NCI-H345 treated with DMSO at 0.1 percent for 48 hours (cell line): ENCODE data around the gene AQP9.

ENCODE experiments used
- DNase-seq: peaks from one replicate; lab custom pipeline; 2025; ENCODE audit not compliant: unreplicated experiment; lab: John Stamatoyannopoulos, UW

Gene AQP9

DNA sequence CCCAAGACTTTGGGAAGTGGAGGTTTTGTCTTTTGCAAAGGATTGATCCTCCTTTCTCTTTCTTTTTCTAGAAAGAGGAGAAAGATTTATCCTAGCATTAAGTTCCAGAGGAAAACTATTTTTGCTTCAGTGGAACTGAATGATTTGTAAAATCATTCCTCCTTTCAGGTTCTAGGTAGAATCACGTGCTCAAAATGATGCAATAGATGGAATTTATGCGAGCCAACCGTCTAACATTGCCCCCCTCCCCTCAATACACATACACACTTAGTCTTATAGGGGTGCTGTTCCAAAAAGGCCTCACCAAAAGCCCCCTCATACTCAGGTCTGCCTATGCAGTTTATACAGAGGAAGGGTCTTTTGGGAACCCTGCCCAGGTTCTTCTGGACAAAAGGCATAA lies 85.3 kb downstream of the AQP9 start:
- no peak for DNase-seq

DNA sequence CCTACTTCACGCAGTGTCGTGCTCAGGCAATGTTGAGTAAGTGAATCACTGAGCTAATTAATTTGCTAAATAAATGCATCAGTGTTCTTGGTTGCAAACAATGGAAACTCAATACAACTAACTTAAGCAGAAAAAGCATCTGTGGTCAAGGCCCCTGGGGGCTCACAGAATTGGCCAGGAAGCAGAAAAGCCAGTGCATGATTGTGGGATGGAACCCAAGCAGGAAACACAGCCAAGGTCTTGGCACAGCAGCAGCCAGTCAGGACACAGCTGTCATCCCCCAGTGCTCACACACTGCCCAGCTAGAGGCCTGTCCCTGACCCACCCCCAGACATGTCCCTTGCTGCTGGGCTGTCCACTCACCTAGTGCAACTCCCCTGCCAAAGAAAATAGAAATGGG lies 85.9 kb downstream of the AQP9 start:
- DNase-seq, result no peak

DNA sequence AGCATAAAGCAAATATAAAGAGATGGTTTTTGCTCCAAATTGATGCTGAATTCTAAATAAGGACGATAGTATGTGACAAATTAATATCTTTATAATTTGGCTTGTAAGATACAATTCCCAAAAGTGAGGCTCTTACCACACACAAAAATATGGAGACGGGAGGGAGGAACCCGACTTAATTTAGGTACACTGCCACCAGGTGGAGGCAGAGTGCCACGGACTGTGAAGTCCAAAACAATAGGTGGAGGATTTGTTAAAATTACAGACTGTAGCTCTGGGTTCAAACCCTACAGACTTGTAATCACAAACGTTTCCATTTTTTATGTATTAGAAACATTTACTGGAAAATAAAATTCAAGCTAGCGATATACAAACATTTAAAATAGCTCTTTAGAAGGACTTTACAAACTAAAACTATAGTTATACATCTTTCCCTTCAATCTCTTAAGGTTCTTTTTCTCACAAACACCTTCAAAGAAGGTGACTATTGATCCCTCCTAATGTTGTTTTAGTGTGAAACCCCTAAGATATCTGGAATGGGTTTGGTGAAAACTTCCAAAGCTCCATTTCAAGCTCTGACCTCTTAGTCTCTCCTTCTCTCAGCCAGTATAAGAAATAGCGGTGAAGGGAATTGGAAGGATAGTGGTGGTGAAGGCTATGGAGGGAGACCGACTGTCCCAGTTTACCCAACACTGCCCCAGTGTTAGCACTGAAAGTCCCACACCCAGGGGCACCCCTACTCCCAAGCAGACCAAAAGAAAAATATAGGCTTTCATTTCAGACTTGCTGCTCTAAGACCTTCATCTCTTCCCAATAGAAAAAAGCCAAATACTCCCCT lies 89.7 kb downstream of the AQP9 start:
- DNase-seq, result peak; percentile 39

DNA sequence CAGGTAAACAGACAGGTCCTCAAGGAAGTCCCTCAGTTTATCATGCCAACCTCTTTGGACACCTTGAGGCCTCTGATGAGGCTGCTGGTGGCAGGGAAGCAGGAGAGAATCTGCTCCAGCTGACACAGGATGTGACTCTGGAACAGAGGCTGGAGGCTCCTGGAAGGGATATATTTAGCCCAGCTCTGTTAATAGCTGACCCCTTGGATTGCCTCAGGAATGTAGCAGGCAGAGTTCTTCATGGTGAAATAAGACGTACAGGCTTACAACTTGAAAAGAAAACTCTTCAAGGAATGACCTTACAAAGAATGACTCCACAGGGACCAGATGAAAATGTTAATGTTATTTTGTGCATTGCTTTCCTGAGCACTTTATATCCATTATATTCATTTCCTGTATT lies 90.5 kb downstream of the AQP9 start:
- no peak for DNase-seq

DNA sequence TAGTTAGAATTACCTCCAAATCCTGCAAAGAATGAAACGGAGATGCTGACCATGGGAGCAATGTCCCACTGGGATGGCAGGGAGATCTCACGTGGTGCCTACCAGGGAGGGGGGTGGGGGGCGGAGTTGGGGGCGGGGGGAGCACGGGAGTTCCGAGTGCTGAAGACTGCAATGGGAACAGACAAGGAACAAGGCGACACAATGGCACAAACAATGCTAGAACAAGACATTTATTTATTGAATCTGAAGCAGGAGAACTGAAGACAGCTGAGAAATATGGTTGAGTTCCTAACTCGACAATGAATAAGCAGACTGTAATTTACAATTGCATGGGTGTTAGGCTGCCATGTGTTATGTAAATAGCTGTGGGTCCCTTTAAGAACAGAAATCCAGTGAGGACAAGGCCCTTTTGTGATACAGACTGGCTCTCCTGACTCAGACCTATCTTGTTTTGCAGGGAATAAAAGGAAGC lies 91.2 kb downstream of the AQP9 start:
- no peak for DNase-seq

DNA sequence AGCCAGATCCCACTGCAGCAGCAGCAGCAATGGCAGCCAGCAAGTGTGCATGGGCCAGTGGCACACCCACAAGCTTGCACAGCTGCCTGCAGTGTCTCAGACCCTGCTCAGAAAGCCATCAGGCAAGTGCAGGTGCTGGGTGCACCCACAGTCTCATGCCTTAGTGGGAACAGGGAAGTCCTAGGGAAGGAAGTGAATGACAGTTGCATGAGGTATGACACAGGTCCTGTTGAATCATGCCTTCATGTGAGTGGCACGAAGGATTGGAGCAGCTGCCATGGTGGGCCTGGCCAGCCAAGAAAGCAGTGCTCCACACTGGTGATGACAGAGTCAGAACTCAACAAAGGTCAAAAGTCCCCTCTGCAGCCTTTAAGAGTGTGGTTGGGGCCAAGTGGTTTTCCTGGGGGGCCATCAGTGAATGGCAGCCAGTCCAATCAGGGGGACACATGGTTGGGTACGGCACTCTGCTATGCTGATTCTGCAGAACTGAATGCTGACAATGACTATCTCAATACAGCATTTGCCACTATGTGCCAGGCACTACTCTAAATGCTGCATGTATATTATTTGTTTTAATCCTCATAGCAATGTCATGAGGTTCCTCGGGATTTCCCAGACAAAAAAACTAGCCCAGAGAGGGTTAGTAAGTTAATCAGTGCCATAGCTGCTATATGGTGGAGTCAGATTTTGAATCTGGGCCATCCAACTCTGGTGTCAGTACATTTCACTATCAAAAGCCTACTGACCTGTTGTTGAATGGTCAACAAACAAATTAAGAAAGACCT lies 94.3 kb downstream of the AQP9 start:
- DNase-seq, result no peak

DNA sequence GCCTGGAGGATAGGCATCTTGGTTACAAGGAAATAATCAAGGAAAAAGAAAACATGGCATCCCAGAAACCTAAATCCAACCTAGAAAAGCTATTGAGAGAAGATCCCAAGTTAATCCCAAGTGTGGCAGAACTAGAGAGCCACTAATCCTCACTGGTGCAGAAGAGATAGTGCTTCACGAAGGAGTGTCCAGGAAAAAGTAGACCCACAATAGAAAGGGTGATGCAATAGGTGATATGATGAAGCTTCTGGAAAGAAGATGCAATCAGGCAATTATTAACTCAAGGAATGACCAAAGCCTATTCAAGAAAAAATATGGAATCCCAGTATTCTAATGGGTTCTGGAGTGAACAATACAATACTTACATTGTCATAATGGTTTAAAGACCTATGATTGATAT lies 95.2 kb downstream of the AQP9 start:
- no peak for DNase-seq
